Adipocyte (in vitro differentiated cells): Measurements from ENCODE around the gene SLCO2A1.

ENCODE experiments used
- DNase-seq: peaks from one replicate; pipeline ENCODE4 v3.0.0-alpha.2; 2015; ENCODE audit warnings: low read depth
- H3K27me3 ChIP-seq: replicated peaks from 2 replicates; pipeline ENCODE4 v1.7.0; 2013; ENCODE audit warnings: mild to moderate bottlenecking, low read length, moderate library complexity; ENCODE audit not compliant: control insufficient read depth, insufficient read depth
- H3K36me3 ChIP-seq: 2 replicates; pipeline ENCODE4 v1.7.0; 2013; ENCODE audit warnings: low read length, mild to moderate bottlenecking, moderate library complexity; ENCODE audit not compliant: control insufficient read depth, insufficient read depth, severe bottlenecking
- H3K4me1 ChIP-seq: 2 replicates; pipeline ENCODE4 v1.7.0; 2013; ENCODE audit warnings: mild to moderate bottlenecking, low read length, moderate library complexity; ENCODE audit not compliant: control insufficient read depth, insufficient read depth
- H3K4me3 ChIP-seq: 2 replicates; pipeline ENCODE4 v1.7.0; 2013; ENCODE audit warnings: mild to moderate bottlenecking, low read length, moderate library complexity
- H3K9ac ChIP-seq: 2 replicates; pipeline ENCODE4 v1.7.0; 2013; ENCODE audit warnings: mild to moderate bottlenecking, low read length, moderate library complexity
- H3K9me3 ChIP-seq: 2 replicates; pipeline ENCODE4 v1.7.0; 2013; ENCODE audit warnings: mild to moderate bottlenecking, low read length, moderate library complexity; ENCODE audit not compliant: control insufficient read depth

SLCO2A1 gene

GRCh38 chr3:133932009-133932408, 97.7 kb downstream of the SLCO2A1 start:
- peaks cover 8% of the 10 kb centered on the region for H3K4me1 ChIP-seq
- no peak overlapping the region for H3K9ac ChIP-seq
- H3K27me3 ChIP-seq = peaks cover 7% of the 10 kb centered on the region
- DNase-seq = no peak
- H3K9me3 ChIP-seq = no peaks in the 10 kb centered on the region
- H3K36me3 ChIP-seq = no peaks in the 10 kb centered on the region
- no peak overlapping the region for H3K4me3 ChIP-seq

GRCh38 chr3:133931084-133931483, 98.6 kb downstream of the SLCO2A1 start:
- H3K36me3 ChIP-seq = no peaks in the 10 kb centered on the region
- no peak for DNase-seq

GRCh38 chr3:133930341-133930933, 99.3 kb downstream of the SLCO2A1 start:
- H3K27me3 ChIP-seq = peaks cover 3% of the 10 kb centered on the region
- H3K4me1 ChIP-seq = peaks cover 9% of the 10 kb centered on the region
- peak; percentile 88 for DNase-seq
- peak overlapping the region; percentile 17 for H3K9ac ChIP-seq
- H3K36me3 ChIP-seq = no peaks in the 10 kb centered on the region
- H3K4me3 ChIP-seq = no peak overlapping the region
- H3K9me3 ChIP-seq = no peaks in the 10 kb centered on the region

More at GRCh38 chr3:133931084-133931483, 98.6 kb downstream of the SLCO2A1 start:
- Histone ChIP-seq H3K4me1 (peaks cover 9% of the 10 kb centered on the region), H3K27me3 (peaks cover 3% of the 10 kb centered on the region), H3K9ac (peak overlapping the region; percentile 17), H3K9me3 (no peaks in the 10 kb centered on the region), H3K4me3 (no peak overlapping the region)

- H3K27me3 ChIP-seq = peaks cover 3% of the 10 kb centered on the region
Observed at GRCh38 chr3:133928903-133929607, 100.7 kb downstream of the SLCO2A1 start.

GRCh38 chr3:133928136-133928893, 101.4 kb downstream of the SLCO2A1 start:
- Histone ChIP-seq H3K36me3 (no peaks in the 10 kb centered on the region), H3K27me3 (peaks cover 3% of the 10 kb centered on the region), H3K9me3 (no peaks in the 10 kb centered on the region), H3K9ac (peak overlapping the region; percentile 80), H3K4me1 (peaks cover 9% of the 10 kb centered on the region), H3K4me3 (peak overlapping the region; percentile 81)
- no peak for DNase-seq

More at GRCh38 chr3:133928903-133929607, 100.7 kb downstream of the SLCO2A1 start:
- Histone ChIP-seq H3K9ac (no peak overlapping the region), H3K4me3 (no peak overlapping the region), H3K36me3 (no peaks in the 10 kb centered on the region), H3K9me3 (no peaks in the 10 kb centered on the region), H3K4me1 (peaks cover 9% of the 10 kb centered on the region)
- no peak for DNase-seq

- Histone ChIP-seq H3K9me3 (no peaks in the 10 kb centered on the region), H3K4me3 (peak overlapping the region; percentile 81), H3K36me3 (no peaks in the 10 kb centered on the region), H3K9ac (peak overlapping the region; percentile 80), H3K4me1 (peaks cover 9% of the 10 kb centered on the region), H3K27me3 (peaks cover 3% of the 10 kb centered on the region)
- DNase-seq = peak; percentile 87
Observed at GRCh38 chr3:133927540-133928066, 102.1 kb downstream of the SLCO2A1 start.

GRCh38 chr3:133926736-133927539, 102.8 kb downstream of the SLCO2A1 start:
- peaks cover 3% of the 10 kb centered on the region for H3K27me3 ChIP-seq
- peaks cover 9% of the 10 kb centered on the region for H3K4me1 ChIP-seq
- peak overlapping the region; percentile 81 for H3K4me3 ChIP-seq
- no peaks in the 10 kb centered on the region for H3K9me3 ChIP-seq
- peak overlapping the region; percentile 80 for H3K9ac ChIP-seq
- peak; percentile 2 for DNase-seq
- no peaks in the 10 kb centered on the region for H3K36me3 ChIP-seq

GRCh38 chr3:133925960-133926735, 103.6 kb downstream of the SLCO2A1 start:
- H3K4me3 ChIP-seq = no peak overlapping the region
- peaks cover 9% of the 10 kb centered on the region for H3K4me1 ChIP-seq
- H3K27me3 ChIP-seq = peaks cover 3% of the 10 kb centered on the region
- H3K9ac ChIP-seq = no peak overlapping the region
- no peaks in the 10 kb centered on the region for H3K36me3 ChIP-seq
- DNase-seq = no peak
- no peaks in the 10 kb centered on the region for H3K9me3 ChIP-seq

- Histone ChIP-seq H3K4me1 (peaks cover 6% of the 10 kb centered on the region), H3K27me3 (peaks cover 3% of the 10 kb centered on the region), H3K36me3 (no peaks in the 10 kb centered on the region), H3K9me3 (no peaks in the 10 kb centered on the region), H3K9ac (no peak overlapping the region), H3K4me3 (no peak overlapping the region)
- DNase-seq = peak; percentile 30
Observed at GRCh38 chr3:133924041-133924440, 105.7 kb downstream of the SLCO2A1 start.

- no peak for DNase-seq
- no peaks in the 10 kb centered on the region for H3K9me3 ChIP-seq
- no peaks in the 10 kb centered on the region for H3K27me3 ChIP-seq
- H3K36me3 ChIP-seq = no peaks in the 10 kb centered on the region
- H3K4me1 ChIP-seq = no peaks in the 10 kb centered on the region
- H3K4me3 ChIP-seq = no peak overlapping the region
- H3K9ac ChIP-seq = no peak overlapping the region
Observed at GRCh38 chr3:133921592-133921991, 108.1 kb downstream of the SLCO2A1 start.
